ENCODE measurements around the gene SLIT3. TPM values are rescaled to one million over a fixed set of nuclear protein-coding genes. Genes with fewer than 3 reads are reported as not detected.

SLIT3 gene
- total RNA-seq, 1 experiment from 2014 or later: not detected

Small RNA genes within 50 kb of the gene (microRNA-seq; reads per million reads assigned to microRNA genes)
- gene MIR218-2 (ENCODE audit: borderline number of aligned reads, borderline replicate concordance) (not detected), gene MIR585 (ENCODE audit: borderline number of aligned reads, borderline replicate concordance) (not detected)

Measured in PC-9 (cell line).